HEK293 (cell line): ENCODE data around the gene ZMYM2.

Experiments used
- CTCF ChIA-PET: fragments of 350-600 bp; formaldehyde crosslinking; extraction: SDS; loops from one replicate; lab custom pipeline; 2021; ENCODE audit warnings: antibody characterized with exemption; lab: Yijun Ruan, JAX
- POLR2A ChIA-PET: fragments of 300-600 bp; formaldehyde crosslinking; extraction: SDS; loops from one replicate; lab custom pipeline; 2020; ENCODE audit warnings: antibody characterized with exemption, inconsistent platforms; lab: Yijun Ruan, JAX
- H3K27ac ChIP-seq: fragments of 200-500 bp; sonication (Bioruptor generic); 2 replicates; pipeline ENCODE4 v1.5.1; 2014; ENCODE audit warnings: low read depth, low read length, control low read depth, inconsistent platforms; ENCODE audit errors: extremely low read depth
- H3K36me3 ChIP-seq, 2 experiments: fragments of 200-500 bp in 1 of 2; sonication (Bioruptor generic) in 1 of 2; 1 replicate in 1 of 2; 2 replicates in 1 of 2; pipeline ENCODE4 v1.5.1; 2014 to 2017; ENCODE audit warnings: inconsistent platforms in 2 of 2, low read length in 2 of 2; ENCODE audit not compliant: control insufficient read depth in 2 of 2, insufficient read depth in 1 of 2
- H3K4me1 ChIP-seq: fragments of 200-500 bp; sonication (Bioruptor generic); 2 replicates; pipeline ENCODE4 v1.5.1; 2014; ENCODE audit warnings: mild to moderate bottlenecking, low read length, inconsistent platforms; ENCODE audit not compliant: control insufficient read depth, insufficient read depth
- H3K4me3 ChIP-seq: 2 replicates; pipeline ENCODE4 v1.5.1; 2011; ENCODE audit warnings: low read depth, mild to moderate bottlenecking, control low read depth, low read length, moderate library complexity
- H3K9me3 ChIP-seq: fragments of 200-500 bp; sonication (Bioruptor generic); 2 replicates; pipeline ENCODE4 v1.5.1; 2014; ENCODE audit warnings: low read depth, low read length, inconsistent platforms; ENCODE audit not compliant: control insufficient read depth, insufficient read depth
- BCL11A ChIP-seq: fragments of 450-650 bp; formaldehyde crosslinking; IDR thresholded peaks from 2 replicates; pipeline ENCODE4 v1.5.1; 2016; ENCODE audit warnings: low read depth, missing biosample characterization, missing genetic modification characterization
- BCL11B ChIP-seq: fragments of 450-650 bp; formaldehyde crosslinking; IDR thresholded peaks from 2 replicates; pipeline ENCODE4 v1.5.1; 2016; ENCODE audit warnings: low read depth, missing biosample characterization, missing genetic modification characterization
- GLI2 ChIP-seq: fragments of 450-650 bp; formaldehyde crosslinking; IDR thresholded peaks from 2 replicates; pipeline ENCODE4; 2017; ENCODE audit warnings: missing biosample characterization, missing genetic modification characterization, low read depth, borderline replicate concordance
- KLF10 ChIP-seq: fragments of 450-650 bp; IDR thresholded peaks from 2 replicates; pipeline ENCODE4 v1.5.1; 2018; ENCODE audit warnings: missing biosample characterization, mild to moderate bottlenecking, missing genetic modification characterization
- KLF8 ChIP-seq: fragments of 450-650 bp; formaldehyde crosslinking; IDR thresholded peaks from 2 replicates; pipeline ENCODE4 v1.5.1; 2016; ENCODE audit warnings: missing biosample characterization, missing genetic modification characterization
- PBX3 ChIP-seq: sonication (generic); formaldehyde crosslinking; IDR thresholded peaks from 2 replicates; pipeline ENCODE4 v1.8.1; 2022; ENCODE audit warnings: mild to moderate bottlenecking, moderate library complexity, missing genetic modification reagents
- ZBTB7A ChIP-seq: fragments of 450-650 bp; formaldehyde crosslinking; IDR thresholded peaks from 2 replicates; pipeline ENCODE4 v1.5.1; 2016; ENCODE audit warnings: low read depth, missing biosample characterization, missing genetic modification characterization
- ZNF10 ChIP-seq: fragments of 450-650 bp; formaldehyde crosslinking; IDR thresholded peaks from 2 replicates; pipeline ENCODE4 v1.5.1; 2017; ENCODE audit warnings: missing biosample characterization, missing genetic modification characterization
- ZNF184 ChIP-seq: fragments of 450-650 bp; IDR thresholded peaks from 2 replicates; pipeline ENCODE4 v1.5.1; 2018; ENCODE audit warnings: missing biosample characterization, mild to moderate bottlenecking, missing genetic modification characterization
- ZNF223 ChIP-seq: fragments of 450-650 bp; formaldehyde crosslinking; IDR thresholded peaks from 2 replicates; pipeline ENCODE4 v1.5.1; 2016; ENCODE audit warnings: missing biosample characterization, missing genetic modification characterization
- ZNF350 ChIP-seq: fragments of 450-650 bp; formaldehyde crosslinking; IDR thresholded peaks from 2 replicates; pipeline ENCODE4 v1.5.0; 2017; ENCODE audit warnings: missing biosample characterization, mild to moderate bottlenecking, missing genetic modification characterization
- ZNF394 ChIP-seq: fragments of 450-650 bp; formaldehyde crosslinking; IDR thresholded peaks from 2 replicates; pipeline ENCODE4 v1.5.1; 2016; ENCODE audit warnings: missing biosample characterization, missing genetic modification characterization, mild to moderate bottlenecking, moderate library complexity, borderline replicate concordance
- ZNF449 ChIP-seq: fragments of 450-650 bp; formaldehyde crosslinking; IDR thresholded peaks from 2 replicates; pipeline ENCODE4 v1.5.1; 2017; ENCODE audit warnings: missing biosample characterization, mild to moderate bottlenecking, missing genetic modification characterization, moderate library complexity
- ZNF529 ChIP-seq: fragments of 450-650 bp; formaldehyde crosslinking; IDR thresholded peaks from 2 replicates; pipeline ENCODE4 v1.5.1; 2017; ENCODE audit warnings: missing genetic modification characterization, missing biosample characterization; ENCODE audit not compliant: insufficient replicate concordance
- ZNF654 ChIP-seq: fragments of 450-650 bp; formaldehyde crosslinking; IDR thresholded peaks from 2 replicates; pipeline ENCODE4 v1.5.1; 2016; ENCODE audit warnings: low read depth, missing biosample characterization, missing genetic modification characterization
- ZNF677 ChIP-seq: fragments of 450-650 bp; IDR thresholded peaks from 2 replicates; pipeline ENCODE4 v1.5.0; 2018; ENCODE audit warnings: missing biosample characterization, mild to moderate bottlenecking, missing genetic modification characterization, moderate library complexity
- ZNF792 ChIP-seq: fragments of 450-650 bp; formaldehyde crosslinking; IDR thresholded peaks from 2 replicates; pipeline ENCODE4 v1.5.1; 2016; ENCODE audit warnings: missing biosample characterization, missing genetic modification characterization
- TF ChIP-seq, protein P1 (sequence below): fragments of 450-650 bp; formaldehyde crosslinking; IDR thresholded peaks from 2 replicates; pipeline ENCODE4 v1.5.1; 2016; ENCODE audit warnings: missing biosample characterization, missing genetic modification characterization
- TF ChIP-seq, protein P2 (sequence below): IDR thresholded peaks from 2 replicates; pipeline ENCODE4 v1.6.1; 2011; ENCODE audit warnings: mild to moderate bottlenecking, low read depth, low read length, borderline replicate concordance
- TF ChIP-seq, protein P3 (sequence below): fragments of 450-650 bp; formaldehyde crosslinking; IDR thresholded peaks from 2 replicates; pipeline ENCODE4 v1.5.1; 2016; ENCODE audit warnings: missing biosample characterization, missing genetic modification characterization
- TF ChIP-seq, protein P4 (sequence below): fragments of 450-650 bp; formaldehyde crosslinking; IDR thresholded peaks from 2 replicates; pipeline ENCODE4 v1.5.1; 2016; ENCODE audit warnings: missing biosample characterization, missing genetic modification characterization

The ZMYM2 gene

GRCh38 chr13:19959141-19959830, 759 bp downstream of the ZMYM2 start (continued):
- TF ChIP-seq BCL11B (peak; percentile 63; the same call in 1 of the 2 replicates), PBX3 (CRISPR knock-in tag) (no peak), ZNF350 (tag by site-specific recombination) (no peak), ZNF223 (tag by site-specific recombination) (no peak), ZBTB7A (tag by site-specific recombination) (no peak), ZNF654 (tag by site-specific recombination) (no peak), ZNF792 (tag by site-specific recombination) (no peak)
- TF ChIP-seq, protein P1, sequence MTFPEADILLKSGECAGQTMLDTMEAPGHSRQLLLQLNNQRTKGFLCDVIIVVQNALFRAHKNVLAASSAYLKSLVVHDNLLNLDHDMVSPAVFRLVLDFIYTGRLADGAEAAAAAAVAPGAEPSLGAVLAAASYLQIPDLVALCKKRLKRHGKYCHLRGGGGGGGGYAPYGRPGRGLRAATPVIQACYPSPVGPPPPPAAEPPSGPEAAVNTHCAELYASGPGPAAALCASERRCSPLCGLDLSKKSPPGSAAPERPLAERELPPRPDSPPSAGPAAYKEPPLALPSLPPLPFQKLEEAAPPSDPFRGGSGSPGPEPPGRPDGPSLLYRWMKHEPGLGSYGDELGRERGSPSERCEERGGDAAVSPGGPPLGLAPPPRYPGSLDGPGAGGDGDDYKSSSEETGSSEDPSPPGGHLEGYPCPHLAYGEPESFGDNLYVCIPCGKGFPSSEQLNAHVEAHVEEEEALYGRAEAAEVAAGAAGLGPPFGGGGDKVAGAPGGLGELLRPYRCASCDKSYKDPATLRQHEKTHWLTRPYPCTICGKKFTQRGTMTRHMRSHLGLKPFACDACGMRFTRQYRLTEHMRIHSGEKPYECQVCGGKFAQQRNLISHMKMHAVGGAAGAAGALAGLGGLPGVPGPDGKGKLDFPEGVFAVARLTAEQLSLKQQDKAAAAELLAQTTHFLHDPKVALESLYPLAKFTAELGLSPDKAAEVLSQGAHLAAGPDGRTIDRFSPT (tag by site-specific recombination): peak; percentile 66
- TF ChIP-seq, protein P2, sequence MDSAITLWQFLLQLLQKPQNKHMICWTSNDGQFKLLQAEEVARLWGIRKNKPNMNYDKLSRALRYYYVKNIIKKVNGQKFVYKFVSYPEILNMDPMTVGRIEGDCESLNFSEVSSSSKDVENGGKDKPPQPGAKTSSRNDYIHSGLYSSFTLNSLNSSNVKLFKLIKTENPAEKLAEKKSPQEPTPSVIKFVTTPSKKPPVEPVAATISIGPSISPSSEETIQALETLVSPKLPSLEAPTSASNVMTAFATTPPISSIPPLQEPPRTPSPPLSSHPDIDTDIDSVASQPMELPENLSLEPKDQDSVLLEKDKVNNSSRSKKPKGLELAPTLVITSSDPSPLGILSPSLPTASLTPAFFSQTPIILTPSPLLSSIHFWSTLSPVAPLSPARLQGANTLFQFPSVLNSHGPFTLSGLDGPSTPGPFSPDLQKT: no peak

DNA sequence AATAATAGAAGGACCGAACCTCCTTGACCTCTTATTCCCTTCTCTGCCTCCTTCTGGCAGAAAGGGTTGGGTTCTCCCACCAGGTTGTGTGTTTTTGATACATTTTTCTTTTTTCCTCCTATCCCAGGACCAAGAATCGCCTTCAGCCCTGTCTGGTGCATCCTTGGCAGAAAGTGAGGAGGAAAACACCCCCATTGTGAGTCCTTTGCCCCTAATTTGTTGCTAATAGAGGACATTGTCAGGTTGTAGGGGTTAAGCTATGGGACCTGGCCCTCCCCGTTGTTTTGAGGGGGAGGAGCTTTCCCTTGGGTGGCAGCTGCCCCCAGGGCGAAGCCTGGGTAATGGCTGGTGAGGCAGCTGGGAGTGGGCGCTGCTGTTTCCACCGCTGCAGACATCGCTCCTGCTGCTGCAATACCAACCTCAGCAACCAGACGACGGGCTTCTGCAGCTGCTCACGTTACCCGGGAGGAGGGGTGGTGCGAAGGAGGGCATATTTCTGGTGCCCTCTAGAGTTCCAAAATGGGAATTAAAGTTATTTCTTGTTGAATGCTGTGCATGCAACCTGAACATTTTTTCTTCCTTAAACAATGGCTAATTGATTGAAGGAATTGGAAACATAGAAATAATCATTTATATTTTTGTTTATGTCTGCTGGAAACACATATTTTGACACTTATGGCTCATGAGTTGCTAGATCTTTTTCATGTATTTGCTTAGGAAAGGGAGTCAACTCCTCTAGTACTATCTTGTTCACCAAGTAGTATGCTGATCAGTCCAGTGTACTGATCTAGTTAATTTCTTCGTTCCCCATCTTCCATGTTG, 1.5 kb downstream of the ZMYM2 start:
- POLR2A ChIA-PET: interaction anchor here (1.0 kb wide), 3 partner anchors 30 to 98 kb away, joined by 3 to 4 read pairs (median 4); partner anchors contain the start of gene ZMYM5
- peak overlapping the region; percentile 90 for H3K27ac ChIP-seq
- TF ChIP-seq ZNF184 (tag by site-specific recombination): no peak
- TF ChIP-seq ZNF677 (tag by site-specific recombination): no peak
- no peak for TF ChIP-seq KLF10 (tag by site-specific recombination)
- TF ChIP-seq, protein P3, sequence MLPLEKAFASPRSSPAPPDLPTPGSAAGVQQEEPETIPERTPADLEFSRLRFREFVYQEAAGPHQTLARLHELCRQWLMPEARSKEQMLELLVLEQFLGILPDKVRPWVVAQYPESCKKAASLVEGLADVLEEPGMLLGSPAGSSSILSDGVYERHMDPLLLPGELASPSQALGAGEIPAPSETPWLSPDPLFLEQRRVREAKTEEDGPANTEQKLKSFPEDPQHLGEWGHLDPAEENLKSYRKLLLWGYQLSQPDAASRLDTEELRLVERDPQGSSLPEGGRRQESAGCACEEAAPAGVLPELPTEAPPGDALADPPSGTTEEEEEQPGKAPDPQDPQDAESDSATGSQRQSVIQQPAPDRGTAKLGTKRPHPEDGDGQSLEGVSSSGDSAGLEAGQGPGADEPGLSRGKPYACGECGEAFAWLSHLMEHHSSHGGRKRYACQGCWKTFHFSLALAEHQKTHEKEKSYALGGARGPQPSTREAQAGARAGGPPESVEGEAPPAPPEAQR (tag by site-specific recombination): no peak
- no peak for TF ChIP-seq GLI2 (tag by site-specific recombination)
- TF ChIP-seq ZNF449 (tag by site-specific recombination): peak; percentile 51; the same call in 1 of the 2 replicates
- peak; percentile 54 for TF ChIP-seq KLF8 (tag by site-specific recombination)
- TF ChIP-seq, protein P4, sequence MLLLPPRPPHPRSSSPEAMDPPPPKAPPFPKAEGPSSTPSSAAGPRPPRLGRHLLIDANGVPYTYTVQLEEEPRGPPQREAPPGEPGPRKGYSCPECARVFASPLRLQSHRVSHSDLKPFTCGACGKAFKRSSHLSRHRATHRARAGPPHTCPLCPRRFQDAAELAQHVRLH (tag by site-specific recombination): no peak
- TF ChIP-seq BCL11A: no peak
- TF ChIP-seq ZNF394 (tag by site-specific recombination): no peak; the same call in 1 of the 2 replicates
- TF ChIP-seq ZNF529 (tag by site-specific recombination): no peak
- TF ChIP-seq, protein P1 (tag by site-specific recombination): peak; percentile 82; the same call in 1 of the 2 replicates
- TF ChIP-seq ZNF10 (tag by site-specific recombination): no peak; the same call in 1 of the 2 replicates

More for the DNA sequence above, 1.5 kb downstream of the ZMYM2 start:
- no peaks in the 10 kb centered on the region for H3K9me3 ChIP-seq
- CTCF ChIA-PET: interaction anchor here (0.5 to 0.9 kb wide), 5 partner anchors 9 to 44 kb away, joined by 3 to 5 read pairs (median 3); no protein-coding TSS in a partner anchor
- H3K4me3 ChIP-seq: peak overlapping the region; percentile 90
- peaks cover 14 to 30% of the 10 kb centered on the region in 2 experiments for H3K36me3 ChIP-seq
- H3K4me1 ChIP-seq: 0 out of 2 replicates have a peak, but pooled peaks cover 2% of the 10 kb centered on the region
